ENCODE results near the gene TEX50. TPM values are rescaled to one million over a fixed set of nuclear protein-coding genes. Genes with fewer than 3 reads are reported as not detected.

Gene TEX50
- polyA plus RNA-seq, 2 of the 4 experiments (the other 2 are of a cell fraction) = not detected

DNA sequence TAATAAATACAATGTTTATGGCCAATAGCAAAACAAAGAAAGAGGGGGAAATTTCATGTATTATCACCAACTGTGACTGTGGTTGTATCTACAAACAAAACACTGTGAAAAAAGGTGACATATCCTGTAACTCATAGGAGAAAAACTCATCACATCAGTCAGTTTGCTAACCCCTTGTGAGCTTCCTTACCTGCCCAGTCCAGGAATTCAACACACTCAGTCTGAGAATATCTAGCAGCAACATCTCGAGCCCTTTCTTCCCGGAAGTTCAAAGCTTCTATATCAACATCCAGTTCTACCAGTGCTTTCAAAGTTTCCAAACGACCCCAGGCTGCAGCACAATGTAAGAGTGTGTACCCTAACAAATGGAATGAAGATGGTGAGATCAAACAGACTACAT lies 11.5 kb downstream of the TEX50 start:
- Histone ChIP-seq H3K9me3 (no peaks in the 10 kb centered on the region; the same call in 2 of the 3 replicates), H3K4me2 (no peak overlapping the region), H3K27ac (no peak overlapping the region), H3K4me3 (no peak overlapping the region), H3K4me1 (peaks cover 5% of the 10 kb centered on the region; the same call in 2 of the 3 replicates)
- ChIA-PET CTCF (no interaction called here), POLR2A (no interaction called here)
- FAIRE-seq (no peak), DNase-seq (ENCODE audit: low read depth in 1 of 2, low spot score in 1 of 2) (no peak), ATAC-seq (no peak)
- 38% methylated on average over 3 of the region's 3 CpGs for WGBS (ENCODE audit: missing lambda C conversion rate)
- TF ChIP-seq EHMT2 (IDR thresholded peaks at IDR 0.05; ENCODE audit: low read depth) (no peak), RCOR1 (IDR thresholded peaks at IDR 0.05; ENCODE audit: low read depth, low read length) (no peak)

GRCh38 chr1:173648880-173649605 lies 13.9 kb downstream of the TEX50 start:
- DNase-seq (ENCODE audit: low read depth in 1 of 2, low spot score in 1 of 2) (no peak), FAIRE-seq (no peak), ATAC-seq (no peak)
- Histone ChIP-seq H3K4me3 (no peak overlapping the region), H3K4me2 (peak overlapping the region; percentile 29; the same call in 2 of the 3 replicates), H3K27ac (no peak overlapping the region), H3K4me1 (peaks cover 5% of the 10 kb centered on the region; the same call in 2 of the 3 replicates), H3K9me3 (no peaks in the 10 kb centered on the region; the same call in 2 of the 3 replicates)
- TF ChIP-seq SREBF2 (IDR thresholded peaks at IDR 0.05) (no peak), POLR2A (IDR thresholded peaks at IDR 0.05; ENCODE audit: low read length) (no peak), NR3C1 (IDR thresholded peaks at IDR 0.05) (no peak), JUNB (IDR thresholded peaks at IDR 0.05) (no peak), MAFK (IDR thresholded peaks at IDR 0.05; ENCODE audit: partially characterized antibody) (peak; percentile 84), NFE2L2 (conservative IDR thresholded peaks at IDR 0.05; ENCODE audit: low read length) (peak; percentile 69; the same call in 1 of the 2 replicates), FOSL2 (IDR thresholded peaks at IDR 0.05) (no peak), FOSL2 (CRISPR knock-in tag; IDR thresholded peaks at IDR 0.05) (peak; percentile 46), RNF2 (IDR thresholded peaks at IDR 0.05; ENCODE audit: borderline replicate concordance, low read depth) (no peak), CBX2 (IDR thresholded peaks at IDR 0.05; ENCODE audit: borderline replicate concordance, low read depth) (no peak)
- ChIA-PET CTCF (no interaction called here), POLR2A (no interaction called here)

- no peak for DNase-seq (ENCODE audit: low read depth in 1 of 2, low spot score in 1 of 2)
- no peak for FAIRE-seq
- no peaks in the 10 kb centered on the region for H3K9me3 ChIP-seq
- 58% methylated on average over 2 of the region's 2 CpGs for WGBS (ENCODE audit: missing lambda C conversion rate)
- no peak overlapping the region for H3K4me2 ChIP-seq
- ChIA-PET CTCF (no interaction called here), POLR2A (no interaction called here)
- ATAC-seq = no peak
- TF ChIP-seq ZC3H11A (IDR thresholded peaks at IDR 0.05) (no peak), BHLHE40 (IDR thresholded peaks at IDR 0.05; ENCODE audit: low read depth, low read length) (no peak), PBX3 (IDR thresholded peaks at IDR 0.05) (no peak), ATOH8 (CRISPR knock-in tag; IDR thresholded peaks at IDR 0.05; ENCODE audit: low read depth) (no peak), ELK1 (IDR thresholded peaks at IDR 0.05; ENCODE audit: low read depth, low read length) (no peak), MAFK (IDR thresholded peaks at IDR 0.05; ENCODE audit: partially characterized antibody) (no peak), BCL3 (IDR thresholded peaks at IDR 0.05) (no peak), CTCF (IDR thresholded peaks at IDR 0.05) (no peak), POLR2AphosphoS2 (conservative IDR thresholded peaks at IDR 0.05; ENCODE audit: low read length) (no peak), SMC3 (IDR thresholded peaks at IDR 0.05) (no peak)
- TF ChIP-seq, protein P1, sequence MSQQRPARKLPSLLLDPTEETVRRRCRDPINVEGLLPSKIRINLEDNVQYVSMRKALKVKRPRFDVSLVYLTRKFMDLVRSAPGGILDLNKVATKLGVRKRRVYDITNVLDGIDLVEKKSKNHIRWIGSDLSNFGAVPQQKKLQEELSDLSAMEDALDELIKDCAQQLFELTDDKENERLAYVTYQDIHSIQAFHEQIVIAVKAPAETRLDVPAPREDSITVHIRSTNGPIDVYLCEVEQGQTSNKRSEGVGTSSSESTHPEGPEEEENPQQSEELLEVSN (IDR thresholded peaks at IDR 0.05; ENCODE audit: borderline replicate concordance, low read depth) = no peak
- TF ChIP-seq, protein P2, sequence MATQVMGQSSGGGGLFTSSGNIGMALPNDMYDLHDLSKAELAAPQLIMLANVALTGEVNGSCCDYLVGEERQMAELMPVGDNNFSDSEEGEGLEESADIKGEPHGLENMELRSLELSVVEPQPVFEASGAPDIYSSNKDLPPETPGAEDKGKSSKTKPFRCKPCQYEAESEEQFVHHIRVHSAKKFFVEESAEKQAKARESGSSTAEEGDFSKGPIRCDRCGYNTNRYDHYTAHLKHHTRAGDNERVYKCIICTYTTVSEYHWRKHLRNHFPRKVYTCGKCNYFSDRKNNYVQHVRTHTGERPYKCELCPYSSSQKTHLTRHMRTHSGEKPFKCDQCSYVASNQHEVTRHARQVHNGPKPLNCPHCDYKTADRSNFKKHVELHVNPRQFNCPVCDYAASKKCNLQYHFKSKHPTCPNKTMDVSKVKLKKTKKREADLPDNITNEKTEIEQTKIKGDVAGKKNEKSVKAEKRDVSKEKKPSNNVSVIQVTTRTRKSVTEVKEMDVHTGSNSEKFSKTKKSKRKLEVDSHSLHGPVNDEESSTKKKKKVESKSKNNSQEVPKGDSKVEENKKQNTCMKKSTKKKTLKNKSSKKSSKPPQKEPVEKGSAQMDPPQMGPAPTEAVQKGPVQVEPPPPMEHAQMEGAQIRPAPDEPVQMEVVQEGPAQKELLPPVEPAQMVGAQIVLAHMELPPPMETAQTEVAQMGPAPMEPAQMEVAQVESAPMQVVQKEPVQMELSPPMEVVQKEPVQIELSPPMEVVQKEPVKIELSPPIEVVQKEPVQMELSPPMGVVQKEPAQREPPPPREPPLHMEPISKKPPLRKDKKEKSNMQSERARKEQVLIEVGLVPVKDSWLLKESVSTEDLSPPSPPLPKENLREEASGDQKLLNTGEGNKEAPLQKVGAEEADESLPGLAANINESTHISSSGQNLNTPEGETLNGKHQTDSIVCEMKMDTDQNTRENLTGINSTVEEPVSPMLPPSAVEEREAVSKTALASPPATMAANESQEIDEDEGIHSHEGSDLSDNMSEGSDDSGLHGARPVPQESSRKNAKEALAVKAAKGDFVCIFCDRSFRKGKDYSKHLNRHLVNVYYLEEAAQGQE (IDR thresholded peaks at IDR 0.05) = no peak
- no peak overlapping the region for H3K27ac ChIP-seq
- H3K4me3 ChIP-seq = no peak overlapping the region
- no peaks in the 10 kb centered on the region for H3K4me1 ChIP-seq
Observed at GRCh38 chr1:173660306-173660705, 25.2 kb downstream of the TEX50 start.

Data from A549 (cell line).